Right renal pelvis (tissue), 4 donors: Measurements from ENCODE around the gene STIM2. TPM values are rescaled to one million over a fixed set of nuclear protein-coding genes. Genes with fewer than 3 reads are reported as not detected.

Experiments
- DNase-seq, 4 donors: peaks; one replicate each; pipeline ENCODE4 v3.0.0-alpha.2; 2013; ENCODE audit warnings: low read depth in 4 of 4, low spot score in 3 of 4, missing footprints in 1 of 4
- polyA plus RNA-seq, 4 donors: library from polyadenylated mRNA; unstranded; fragments of 120-200 nt; gene quantifications; one replicate each; pipeline ENCODE4 v1.2.1, GENCODE V29; 2013; ENCODE audit not compliant: insufficient read length in 4 of 4

Gene STIM2
- polyA plus RNA-seq, 4 donors: 36.4 to 41.2 (median 39.0) TPM

GRCh38 chr4:26996745-26997144, 136.1 kb downstream of the STIM2 start:
- no peak for DNase-seq

- DNase-seq: no peak
Observed at GRCh38 chr4:26999689-27000088, 139.0 kb downstream of the STIM2 start.

GRCh38 chr4:27000122-27000521, 139.5 kb downstream of the STIM2 start:
- no peak for DNase-seq

GRCh38 chr4:27000820-27001219, 140.2 kb downstream of the STIM2 start:
- no peak for DNase-seq

- DNase-seq: no peak
Observed at GRCh38 chr4:27001398-27002164, 140.9 kb downstream of the STIM2 start.

- DNase-seq: no peak
Observed at GRCh38 chr4:27003642-27004113, 143.0 kb downstream of the STIM2 start.

DNA sequence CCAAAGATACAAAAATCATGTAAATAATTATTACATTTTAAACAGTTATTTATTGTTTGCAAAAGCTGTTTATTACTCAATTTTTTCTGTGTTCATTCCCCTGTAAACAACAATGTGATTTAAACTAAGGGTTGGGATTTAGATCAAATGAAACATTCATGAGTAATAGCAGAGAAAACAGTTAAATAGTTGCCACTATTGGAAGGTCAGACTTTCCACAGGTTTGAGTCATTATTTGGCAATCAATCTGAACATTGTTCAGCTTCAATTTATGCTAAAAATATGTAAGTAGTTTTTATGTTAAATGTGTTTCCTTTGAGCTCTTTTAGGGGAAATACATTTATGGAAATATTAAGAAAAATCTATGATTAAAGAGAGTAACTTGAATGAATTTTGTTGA, 144.9 kb downstream of the STIM2 start:
- DNase-seq: no peak

DNA sequence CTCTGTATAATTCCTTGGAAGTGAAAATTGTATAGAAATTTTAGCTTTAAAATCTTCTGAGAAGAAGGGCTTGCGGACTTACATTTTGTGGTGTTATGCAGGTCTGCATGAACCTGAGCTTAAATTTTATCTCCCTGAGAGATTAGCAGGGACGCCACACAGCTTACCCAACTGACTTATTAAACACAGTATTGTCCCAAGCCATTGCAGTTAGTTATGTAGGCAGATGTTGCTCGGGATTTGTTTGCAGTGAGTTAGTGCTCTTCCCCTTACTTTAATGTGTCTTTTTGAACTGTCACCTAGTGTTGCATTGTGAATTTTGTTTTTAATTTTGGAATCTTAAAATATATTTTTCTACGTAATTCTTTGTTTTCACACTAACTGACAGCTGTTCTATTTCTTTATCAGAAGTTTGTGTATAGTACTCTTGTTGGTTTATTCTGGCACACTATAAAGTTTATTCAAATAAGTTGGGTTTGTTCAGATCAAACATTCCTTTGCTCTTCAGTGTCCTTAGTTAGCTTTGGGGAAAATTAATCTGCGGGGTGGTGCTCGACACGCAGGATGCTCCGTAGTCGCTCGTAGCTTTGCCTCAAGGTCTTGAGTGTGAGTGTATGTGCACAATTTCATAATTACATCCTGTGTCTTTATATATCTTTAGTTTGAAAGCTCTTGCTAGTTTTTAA, 145.4 kb downstream of the STIM2 start:
- no peak for DNase-seq

- DNase-seq: no peak
Observed at GRCh38 chr4:27006646-27007045, 146.0 kb downstream of the STIM2 start.

DNA sequence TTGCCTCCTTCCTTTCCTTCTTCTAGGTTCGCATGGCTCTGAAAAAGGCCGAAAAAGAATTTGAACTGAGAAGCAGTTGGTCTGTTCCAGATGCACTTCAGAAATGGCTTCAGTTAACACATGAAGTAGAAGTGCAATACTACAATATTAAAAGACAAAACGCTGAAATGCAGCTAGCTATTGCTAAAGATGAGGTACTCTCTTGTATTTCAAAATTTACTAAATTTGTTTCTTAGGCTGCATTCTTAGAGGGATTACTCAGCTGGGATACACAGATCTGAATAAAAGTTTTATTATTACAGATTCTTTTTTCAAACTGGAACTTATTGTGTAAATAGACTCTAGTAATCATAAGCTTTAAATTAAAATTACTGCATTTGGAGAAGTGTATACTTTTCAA, 146.9 kb downstream of the STIM2 start:
- no peak for DNase-seq

DNA sequence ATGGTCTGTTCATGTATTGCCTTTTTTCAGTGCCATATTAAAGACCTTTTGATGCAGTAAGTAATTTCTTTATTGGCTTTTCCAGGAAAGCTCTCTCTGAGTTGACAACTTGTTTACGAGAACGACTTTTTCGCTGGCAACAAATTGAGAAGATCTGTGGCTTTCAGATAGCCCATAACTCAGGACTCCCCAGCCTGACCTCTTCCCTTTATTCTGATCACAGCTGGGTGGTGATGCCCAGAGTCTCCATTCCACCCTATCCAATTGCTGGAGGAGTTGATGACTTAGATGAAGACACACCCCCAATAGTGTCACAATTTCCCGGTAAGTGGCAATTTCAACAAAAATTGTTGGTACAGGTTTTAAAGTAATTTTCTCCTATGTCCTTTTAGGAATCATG, 148.0 kb downstream of the STIM2 start:
- DNase-seq: no peak

- no peak for DNase-seq
Observed at GRCh38 chr4:27009539-27009938, 148.9 kb downstream of the STIM2 start.

GRCh38 chr4:27010334-27010940, 149.8 kb downstream of the STIM2 start:
- peak in 1 of 4 donors; percentile 26 for DNase-seq

GRCh38 chr4:27011401-27011800, 150.8 kb downstream of the STIM2 start:
- no peak for DNase-seq

- no peak for DNase-seq
Observed at GRCh38 chr4:27013012-27013411, 152.4 kb downstream of the STIM2 start.

DNA sequence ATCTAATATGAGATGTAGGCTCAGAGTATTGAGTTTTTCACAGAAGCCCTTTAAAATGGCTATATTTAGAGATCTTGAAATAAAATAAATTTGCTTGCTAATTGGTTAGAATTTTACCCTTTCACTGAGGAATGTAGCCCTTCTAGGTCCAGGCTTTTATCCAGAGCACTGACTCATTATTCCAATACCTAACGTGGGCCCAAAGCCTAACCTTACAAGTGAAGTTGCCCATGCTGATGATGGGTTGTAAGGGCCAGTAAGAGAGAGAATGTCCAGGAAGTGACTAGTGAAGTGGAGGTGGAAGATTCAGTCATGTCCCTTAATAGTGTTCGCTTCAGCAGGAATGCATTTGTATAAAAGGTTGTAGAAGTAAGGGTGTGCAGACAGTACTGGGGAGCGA, 155.9 kb downstream of the STIM2 start:
- DNase-seq: no peak

DNA sequence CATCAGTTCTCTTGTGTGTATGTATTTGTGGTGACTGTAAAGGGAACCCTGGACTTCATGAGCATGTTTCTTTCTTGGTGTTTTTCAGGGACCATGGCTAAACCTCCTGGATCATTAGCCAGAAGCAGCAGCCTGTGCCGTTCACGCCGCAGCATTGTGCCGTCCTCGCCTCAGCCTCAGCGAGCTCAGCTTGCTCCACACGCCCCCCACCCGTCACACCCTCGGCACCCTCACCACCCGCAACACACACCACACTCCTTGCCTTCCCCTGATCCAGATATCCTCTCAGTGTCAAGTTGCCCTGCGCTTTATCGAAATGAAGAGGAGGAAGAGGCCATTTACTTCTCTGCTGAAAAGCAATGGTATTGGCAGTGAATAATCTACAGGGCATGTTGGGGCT, 157.0 kb downstream of the STIM2 start:
- no peak for DNase-seq

GRCh38 chr4:27018076-27018475, 157.4 kb downstream of the STIM2 start:
- DNase-seq: no peak

- no peak for DNase-seq
Observed at GRCh38 chr4:27018910-27019309, 158.3 kb downstream of the STIM2 start.

GRCh38 chr4:27019766-27020165, 159.1 kb downstream of the STIM2 start:
- no peak for DNase-seq

- DNase-seq: no peak
Observed at GRCh38 chr4:27020203-27020602, 159.6 kb downstream of the STIM2 start.

DNA sequence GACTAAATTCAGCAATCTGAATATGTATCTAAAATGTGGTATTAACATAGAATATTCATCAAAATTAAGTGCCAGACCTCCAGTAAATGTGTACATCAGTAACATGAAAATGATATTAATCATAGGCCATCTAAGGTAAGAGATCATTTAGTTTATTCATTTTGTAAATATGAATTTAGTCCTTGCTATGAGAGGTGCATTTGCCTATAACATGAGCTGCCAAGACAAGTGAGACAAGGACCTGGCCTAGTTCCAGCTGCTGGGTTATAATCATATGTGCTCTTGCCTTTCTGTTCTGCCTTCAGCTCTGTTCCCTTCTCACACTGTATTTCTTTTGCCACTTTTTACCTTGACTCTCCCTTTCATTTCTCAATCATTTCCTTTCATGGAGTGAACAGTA, 160.0 kb downstream of the STIM2 start:
- no peak for DNase-seq
